ENCODE measurements around the gene NUTM2D. TPM values are rescaled to one million over a fixed set of nuclear protein-coding genes. Genes with fewer than 3 reads are reported as not detected.
"Not testable (repeated sequence)": the region's sequence is repeated elsewhere in the genome, so short reads cannot be mapped to it uniquely, and the experiment has no call there.

NUTM2D gene
- total RNA-seq, 1 experiment from 2014 or later = 0.59 TPM

DNA sequence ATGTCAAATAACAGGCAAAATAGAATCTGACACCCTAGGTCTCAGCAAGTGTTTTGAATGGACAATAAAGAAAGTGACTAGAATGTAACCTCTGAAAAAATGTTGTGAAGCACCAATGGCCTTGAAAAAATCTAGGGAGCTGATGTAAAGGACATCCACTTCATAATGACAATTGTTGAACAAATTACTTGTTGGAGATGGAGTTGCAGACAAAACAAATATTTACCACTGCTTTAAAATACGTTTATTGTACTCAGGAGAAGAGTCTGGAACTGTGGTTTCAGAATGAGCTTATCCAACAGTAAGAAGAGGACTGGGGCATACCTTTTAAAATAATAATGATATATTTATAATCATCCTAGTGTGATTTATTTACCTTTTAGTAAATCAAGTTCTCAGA, 11.8 kb upstream of the NUTM2D start:
- not testable (repeated sequence) for H3K4me1 ChIP-seq

GRCh38 chr10:87350161-87350560, 7.4 kb upstream of the NUTM2D start:
- not testable (repeated sequence) for H3K4me3 ChIP-seq; H3K27me3 ChIP-seq; H3K27ac ChIP-seq; H3K36me3 ChIP-seq; H3K4me1 ChIP-seq; H3K9me3 ChIP-seq (replicated peaks); DNase-seq

More for the DNA sequence above, 11.8 kb upstream of the NUTM2D start:
- H3K27me3 ChIP-seq; H3K4me3 ChIP-seq; H3K9me3 ChIP-seq (replicated peaks); H3K36me3 ChIP-seq; H3K27ac ChIP-seq; DNase-seq: not testable (repeated sequence)

- not testable (repeated sequence) for H3K27me3 ChIP-seq; DNase-seq; H3K4me1 ChIP-seq; H3K36me3 ChIP-seq; H3K4me3 ChIP-seq; H3K27ac ChIP-seq; H3K9me3 ChIP-seq (replicated peaks)
Observed at GRCh38 chr10:87352825-87353224, 4.7 kb upstream of the NUTM2D start.

- DNase-seq; H3K36me3 ChIP-seq; H3K4me1 ChIP-seq; H3K4me3 ChIP-seq; H3K27me3 ChIP-seq; H3K27ac ChIP-seq; H3K9me3 ChIP-seq (replicated peaks): not testable (repeated sequence)
Observed at GRCh38 chr10:87355110-87355509, 2.4 kb upstream of the NUTM2D start.

DNA sequence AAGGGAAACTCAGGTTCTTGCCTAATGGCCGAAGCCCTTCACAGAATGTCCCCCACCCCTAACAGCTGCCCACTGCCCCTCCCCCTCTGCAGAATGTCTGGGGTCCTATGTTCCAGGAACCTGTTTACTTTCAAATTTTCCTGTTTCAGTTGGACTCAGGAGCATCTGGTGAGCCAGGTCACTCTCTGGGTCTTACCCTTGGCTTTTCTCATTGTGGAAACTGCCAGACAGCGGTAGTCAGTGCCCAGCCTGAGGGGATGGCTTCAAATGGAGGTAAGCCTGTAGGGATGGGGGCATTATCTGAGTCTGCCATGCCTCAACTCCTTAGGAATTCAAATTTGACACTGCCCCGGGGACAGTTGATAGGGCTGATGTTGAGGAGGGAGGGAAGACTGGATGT, 615 bp downstream of the NUTM2D start:
- not testable (repeated sequence) for DNase-seq; H3K9me3 ChIP-seq (replicated peaks); H3K4me1 ChIP-seq; H3K27ac ChIP-seq; H3K4me3 ChIP-seq; H3K36me3 ChIP-seq; H3K27me3 ChIP-seq

DNA sequence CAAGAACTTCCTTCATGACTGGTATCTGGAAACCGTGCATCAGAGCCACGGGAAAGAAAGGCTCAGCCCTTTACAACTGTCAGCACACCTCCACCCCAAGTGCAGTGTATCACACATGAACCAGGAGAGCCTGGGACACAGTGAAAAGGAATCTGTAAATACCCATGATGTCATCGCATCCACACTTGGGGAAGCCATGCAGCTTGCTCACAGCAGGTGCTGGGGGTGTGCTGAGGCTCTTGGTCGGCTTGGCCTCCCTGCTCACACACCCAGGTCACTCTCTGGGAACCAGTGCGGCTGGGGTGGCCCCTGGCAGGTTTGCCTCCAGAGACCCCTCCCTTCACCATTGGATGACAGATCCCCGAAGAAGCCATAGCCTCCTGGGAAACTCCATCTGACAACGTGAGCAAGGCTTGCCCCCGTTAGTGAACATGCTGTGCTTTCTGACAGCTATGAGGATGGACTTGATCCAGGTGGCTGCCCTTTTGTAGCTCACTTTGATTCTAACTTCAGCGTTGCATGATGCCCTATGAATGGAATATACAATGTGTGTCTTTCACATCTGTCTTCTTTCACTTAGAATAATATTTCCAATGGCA, 12.1 kb downstream of the NUTM2D start:
- not testable (repeated sequence) for H3K27me3 ChIP-seq; H3K9me3 ChIP-seq (replicated peaks); H3K36me3 ChIP-seq; H3K4me3 ChIP-seq; H3K4me1 ChIP-seq; H3K27ac ChIP-seq; DNase-seq

DNA sequence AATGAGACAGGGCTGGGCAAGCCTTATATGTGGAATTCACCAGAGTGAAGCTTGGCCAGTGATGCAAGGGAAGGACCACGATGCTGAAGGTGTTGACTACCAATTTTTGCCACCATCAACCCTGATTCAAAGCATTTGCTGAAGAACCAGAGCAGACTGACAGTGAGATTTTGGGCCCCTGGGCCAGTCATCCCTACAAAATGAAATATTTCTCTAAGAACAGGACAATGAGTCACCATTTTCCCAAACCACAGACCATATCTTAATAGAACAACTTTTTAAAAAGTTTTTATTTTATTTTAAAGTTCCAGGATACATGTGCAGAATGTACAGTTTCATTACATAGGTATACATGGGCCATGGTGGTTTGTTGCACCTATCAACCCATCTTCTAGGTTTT, 16.5 kb downstream of the NUTM2D start:
- H3K36me3 ChIP-seq; H3K4me3 ChIP-seq; H3K27ac ChIP-seq; DNase-seq; H3K4me1 ChIP-seq; H3K9me3 ChIP-seq (replicated peaks); H3K27me3 ChIP-seq: not testable (repeated sequence)

- not testable (repeated sequence) for H3K9me3 ChIP-seq (replicated peaks); H3K4me3 ChIP-seq; DNase-seq; H3K36me3 ChIP-seq; H3K4me1 ChIP-seq; H3K27me3 ChIP-seq; H3K27ac ChIP-seq
Observed at GRCh38 chr10:87379115-87379514, 21.6 kb downstream of the NUTM2D start.

- H3K27me3 ChIP-seq; H3K27ac ChIP-seq; DNase-seq; H3K4me3 ChIP-seq; H3K4me1 ChIP-seq; H3K9me3 ChIP-seq (replicated peaks); H3K36me3 ChIP-seq: not testable (repeated sequence)
Observed at GRCh38 chr10:87383149-87383857, 25.8 kb downstream of the NUTM2D start.

DNA sequence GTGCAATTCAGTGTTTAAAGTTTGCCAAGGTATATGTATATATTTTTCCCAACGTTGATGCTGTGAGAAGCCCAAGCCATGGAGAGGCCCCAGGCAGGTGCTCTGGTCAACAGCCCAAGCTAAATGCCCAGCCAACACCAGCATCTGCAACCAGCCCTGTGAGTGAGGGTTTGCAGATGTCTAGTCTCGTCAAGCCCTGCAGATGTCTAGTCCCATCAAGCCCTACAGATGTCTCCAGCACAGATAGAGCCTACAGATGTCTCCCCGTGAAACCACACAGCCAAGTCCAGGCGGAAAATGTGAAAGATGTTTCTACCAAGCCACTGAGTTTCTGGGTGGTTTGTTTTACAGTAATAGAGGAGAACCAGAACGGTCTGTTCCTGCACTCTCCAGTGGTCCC, 26.7 kb downstream of the NUTM2D start:
- H3K9me3 ChIP-seq (replicated peaks); H3K4me3 ChIP-seq; H3K27ac ChIP-seq; H3K4me1 ChIP-seq; H3K27me3 ChIP-seq; H3K36me3 ChIP-seq: not testable (repeated sequence)
- peak in 1 of 2 experiments; percentile 3 for DNase-seq

DNA sequence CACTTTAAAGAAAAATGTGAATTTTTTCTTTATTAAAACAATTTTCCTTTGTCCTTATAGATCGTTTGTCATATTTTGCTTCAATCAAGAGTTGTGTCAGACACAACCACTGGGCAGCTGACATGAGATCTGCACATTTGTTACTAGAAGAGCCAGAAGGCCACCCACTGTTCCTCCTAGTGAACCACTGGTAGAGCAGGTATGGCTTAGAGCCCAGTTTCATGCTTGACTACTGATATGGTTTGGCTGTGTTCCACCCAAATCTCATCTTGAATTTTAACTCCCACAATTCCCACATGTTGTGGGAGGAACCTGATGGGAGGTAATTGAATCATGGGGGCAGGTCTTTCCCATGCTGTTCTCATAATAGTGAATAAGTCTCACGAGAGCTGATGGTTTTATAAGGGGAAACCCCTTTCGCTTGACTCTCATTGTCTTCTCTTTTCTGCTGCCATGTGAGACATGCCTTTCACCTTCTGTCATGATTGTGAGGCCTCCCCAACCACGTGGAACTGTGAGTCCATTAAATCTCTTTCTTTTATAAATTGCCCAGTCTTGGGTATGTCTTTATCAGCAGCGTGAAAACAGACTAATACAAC, 28.3 kb downstream of the NUTM2D start:
- H3K9me3 ChIP-seq (replicated peaks); H3K36me3 ChIP-seq; H3K4me3 ChIP-seq: not testable (repeated sequence)

GRCh38 chr10:87391360-87391759, 33.8 kb downstream of the NUTM2D start:
- not testable (repeated sequence) for H3K4me3 ChIP-seq; H3K27ac ChIP-seq; DNase-seq; H3K9me3 ChIP-seq (replicated peaks); H3K4me1 ChIP-seq; H3K36me3 ChIP-seq; H3K27me3 ChIP-seq

More for the DNA sequence above, 28.3 kb downstream of the NUTM2D start:
- not testable (repeated sequence) for H3K4me1 ChIP-seq, H3K27ac ChIP-seq, H3K27me3 ChIP-seq, DNase-seq

DNA sequence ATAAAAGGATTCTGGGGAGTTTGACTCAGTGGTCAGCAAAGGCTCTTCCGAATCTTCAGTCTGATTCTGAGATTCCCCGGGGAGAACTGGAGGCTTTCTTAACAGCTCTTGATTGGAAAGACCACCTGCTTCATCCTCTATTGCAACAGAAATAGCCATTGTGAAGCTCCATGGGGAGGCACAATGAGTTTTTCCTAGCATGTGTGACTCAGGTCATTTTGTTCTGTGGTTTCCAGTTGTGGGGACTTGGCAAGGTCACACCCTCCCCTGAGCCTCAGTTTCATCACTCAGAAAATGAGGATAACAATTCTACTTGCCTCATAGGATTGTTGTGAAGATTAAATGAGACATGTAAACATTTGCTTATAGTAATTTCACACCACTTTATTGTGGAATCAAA, 38.7 kb downstream of the NUTM2D start:
- not testable (repeated sequence) for DNase-seq; H3K27ac ChIP-seq; H3K9me3 ChIP-seq (replicated peaks); H3K4me3 ChIP-seq; H3K36me3 ChIP-seq; H3K27me3 ChIP-seq; H3K4me1 ChIP-seq

- H3K9me3 ChIP-seq (replicated peaks); H3K4me3 ChIP-seq; DNase-seq; H3K27me3 ChIP-seq; H3K4me1 ChIP-seq; H3K27ac ChIP-seq; H3K36me3 ChIP-seq: not testable (repeated sequence)
Observed at GRCh38 chr10:87398436-87398835, 40.9 kb downstream of the NUTM2D start.

DNA sequence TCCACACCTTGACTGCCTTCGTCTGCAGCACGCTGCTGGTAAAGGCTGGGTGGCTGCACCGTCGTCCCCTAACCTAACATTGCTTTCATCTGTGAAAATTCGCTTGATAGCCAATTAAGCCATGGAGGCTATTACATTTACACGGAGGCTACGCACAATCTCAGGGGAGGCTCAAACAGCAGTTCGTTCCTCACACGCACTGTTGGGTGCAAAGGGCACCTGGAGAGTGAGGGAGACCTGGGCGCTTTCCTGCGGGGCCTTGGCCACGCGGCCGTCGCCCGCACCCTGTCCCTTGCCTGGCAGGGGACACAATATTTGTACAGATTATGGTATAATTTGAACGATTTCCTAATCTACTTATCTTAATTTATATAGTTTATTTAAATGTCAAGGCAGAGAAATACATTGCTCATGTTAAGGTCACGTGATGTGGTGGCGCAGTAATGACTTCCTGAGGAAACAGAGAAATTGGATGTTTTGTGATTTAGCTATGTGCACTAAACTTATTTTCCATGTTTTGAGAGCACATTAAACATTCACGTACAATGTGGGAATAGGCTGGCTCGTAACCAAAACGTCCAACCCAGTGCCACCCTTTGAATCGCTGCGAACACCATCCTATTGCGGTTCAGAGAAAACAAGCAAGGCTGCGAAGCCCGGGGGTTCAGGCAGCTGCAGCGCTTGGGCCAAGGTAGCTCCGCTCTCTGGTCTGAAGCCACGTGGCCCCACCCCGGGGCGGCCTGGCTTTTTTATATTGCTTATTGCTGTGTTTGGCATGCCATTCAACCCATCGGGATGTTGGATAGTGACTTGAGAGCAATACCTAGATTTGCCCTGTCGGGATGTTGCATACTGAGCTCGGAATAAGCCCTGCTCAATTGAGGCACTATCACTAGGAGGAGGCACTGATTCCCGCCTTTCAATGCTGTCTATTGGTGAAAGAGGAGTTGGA, 50.2 kb downstream of the NUTM2D start:
- not testable (repeated sequence) for H3K36me3 ChIP-seq; H3K4me1 ChIP-seq; H3K27ac ChIP-seq; H3K4me3 ChIP-seq; H3K9me3 ChIP-seq (replicated peaks); DNase-seq; H3K27me3 ChIP-seq

Measured in SJCRH30 (cell line).